ENCODE results near the gene ZNF383. TPM values are rescaled to one million over a fixed set of nuclear protein-coding genes. Genes with fewer than 3 reads are reported as not detected.

ZNF383 gene
- total RNA-seq: 1 to 10 TPM; 4.7 to 5.2 TPM

GRCh38 chr19:37217775-37218591, at the start of gene ZNF383:
Gene ZNF383 (plus strand): TSS chr19:37218214. CDS start chr19:37230454, 12,240 bp downstream.

DNA sequence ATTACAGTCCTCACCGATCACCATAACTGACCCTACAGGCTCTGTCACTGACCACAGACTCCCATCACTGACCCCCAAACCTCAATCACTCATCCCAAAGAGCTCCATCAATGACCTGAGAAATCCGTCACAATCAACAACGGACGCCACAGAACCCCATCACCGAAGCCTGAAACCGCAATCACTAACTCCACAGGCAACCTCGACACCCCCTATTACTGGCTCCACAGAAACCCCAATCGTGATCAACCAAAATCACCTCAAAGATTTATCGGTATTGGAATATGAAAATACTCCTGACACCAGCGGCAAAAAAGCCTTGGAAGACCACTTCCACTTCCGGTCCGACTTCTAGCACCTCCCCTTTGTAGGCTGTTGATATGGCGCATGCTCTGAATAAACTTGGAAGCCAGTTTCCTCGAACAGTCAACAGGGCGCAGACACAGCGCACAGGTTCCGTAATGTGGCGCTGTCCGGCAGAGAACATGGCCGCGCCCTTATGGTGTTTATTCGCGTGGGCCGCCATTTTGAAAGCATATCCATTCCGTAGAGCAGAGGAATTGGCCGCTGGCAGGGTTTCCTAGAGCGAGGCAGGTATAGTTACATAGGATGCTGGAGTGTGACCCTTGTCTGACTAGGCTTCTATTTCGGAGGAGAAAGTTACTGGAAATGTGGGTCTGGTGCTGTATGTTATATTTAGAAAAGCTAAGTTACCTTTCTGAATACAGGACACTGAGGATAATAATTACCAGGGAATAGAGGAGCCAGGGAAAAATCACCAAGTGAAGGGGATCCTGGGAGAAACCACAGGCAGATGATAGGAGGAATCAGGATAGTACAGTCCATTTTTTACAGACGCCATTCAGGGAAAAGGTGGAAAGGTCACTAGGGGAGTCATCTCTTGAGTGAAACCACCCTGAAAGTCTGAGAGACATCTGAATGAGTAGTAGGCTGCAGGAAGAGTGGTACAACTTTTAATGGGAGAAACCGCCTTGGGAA, 45.3 kb upstream of the ZNF383 start, which contains the start of gene ZNF585A:
ZNF585A (minus strand) TSS at position 328 of the 999 bp plus-strand sequence. CDS start 2,785 bp downstream, outside the sequence.

Other genes with a start within 250 kb of the ZNF383 start
- 1 to 10 TPM; 4.5 to 7.3 TPM for gene ZNF420, start 139.8 kb upstream of the ZNF383 start, total RNA-seq
- 1 to 10 TPM; 4.8 to 6.7 TPM for gene ZNF585A, start 45.5 kb upstream of the ZNF383 start, total RNA-seq
- gene ZNF585B, start 7.7 kb upstream of the ZNF383 start, total RNA-seq: 10 to 100 TPM in 1 of 2 donors, 1 to 10 TPM in 1; 8.7 to 17.9 TPM
- 1 to 10 TPM; 2.8 to 3.0 TPM for gene ZNF527, start 152.9 kb downstream of the ZNF383 start, total RNA-seq
- 1 to 10 TPM; 3.1 to 4.0 TPM for gene ZNF569, start 249.2 kb downstream of the ZNF383 start, total RNA-seq

Data from melanocyte of skin (primary cell).